ENCODE data around the gene IGF2.

DNA sequence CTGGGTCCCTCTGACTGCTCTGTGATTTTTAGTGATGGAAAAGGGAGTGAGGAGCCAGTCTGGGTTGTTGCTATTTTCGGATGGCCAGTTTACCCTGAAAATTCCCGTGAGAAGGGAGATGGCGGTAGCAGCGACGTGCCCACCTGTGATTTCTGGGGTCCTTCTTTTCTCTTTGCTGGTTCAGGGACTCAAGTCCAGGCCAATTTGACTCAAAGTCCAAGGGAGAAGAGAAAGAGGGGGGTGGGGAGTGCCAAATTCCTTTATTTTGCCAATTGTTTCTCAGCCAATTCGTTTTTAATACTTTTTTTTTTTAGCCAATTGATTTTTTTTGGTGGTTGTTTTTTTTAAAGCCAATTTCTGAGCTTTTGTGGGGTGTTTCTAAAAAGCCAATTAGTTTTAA, 6.9 kb downstream of the IGF2 start:
- TF ChIP-seq, protein P1, sequence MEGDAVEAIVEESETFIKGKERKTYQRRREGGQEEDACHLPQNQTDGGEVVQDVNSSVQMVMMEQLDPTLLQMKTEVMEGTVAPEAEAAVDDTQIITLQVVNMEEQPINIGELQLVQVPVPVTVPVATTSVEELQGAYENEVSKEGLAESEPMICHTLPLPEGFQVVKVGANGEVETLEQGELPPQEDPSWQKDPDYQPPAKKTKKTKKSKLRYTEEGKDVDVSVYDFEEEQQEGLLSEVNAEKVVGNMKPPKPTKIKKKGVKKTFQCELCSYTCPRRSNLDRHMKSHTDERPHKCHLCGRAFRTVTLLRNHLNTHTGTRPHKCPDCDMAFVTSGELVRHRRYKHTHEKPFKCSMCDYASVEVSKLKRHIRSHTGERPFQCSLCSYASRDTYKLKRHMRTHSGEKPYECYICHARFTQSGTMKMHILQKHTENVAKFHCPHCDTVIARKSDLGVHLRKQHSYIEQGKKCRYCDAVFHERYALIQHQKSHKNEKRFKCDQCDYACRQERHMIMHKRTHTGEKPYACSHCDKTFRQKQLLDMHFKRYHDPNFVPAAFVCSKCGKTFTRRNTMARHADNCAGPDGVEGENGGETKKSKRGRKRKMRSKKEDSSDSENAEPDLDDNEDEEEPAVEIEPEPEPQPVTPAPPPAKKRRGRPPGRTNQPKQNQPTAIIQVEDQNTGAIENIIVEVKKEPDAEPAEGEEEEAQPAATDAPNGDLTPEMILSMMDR (conservative IDR thresholded peaks at IDR 0.05; ENCODE audit: low read depth, low read length): no peak
- TF ChIP-seq EZH2 (IDR thresholded peaks at IDR 0.05; ENCODE audit: low read length, unreplicated experiment): no peak
- no peak for TF ChIP-seq EZH2phosphoT487 (IDR thresholded peaks at IDR 0.05; ENCODE audit: borderline replicate concordance, low read length)

All from PC-3 (cell line).